D341Med (cell line): Measurements from ENCODE around the gene PTPN2.
"Not testable (repeated sequence)": the region's sequence is repeated elsewhere in the genome, so short reads cannot be mapped to it uniquely, and the experiment has no call there.

Experiments
- DNase-seq: peaks from one replicate; pipeline ENCODE4 v3.0.0; 2012; ENCODE audit warnings: low spot score

PTPN2 gene

GRCh38 chr18:12883684-12884405, at the start of gene PTPN2:
TSS of gene PTPN2 (minus strand) at chr18:12884237. CDS start at chr18:12884141, 96 bp downstream.
- peak; percentile 100 for DNase-seq

- DNase-seq = no peak
Measured at GRCh38 chr18:12933327-12933726, 49.3 kb upstream of the PTPN2 start.

- no peak for DNase-seq
Measured at GRCh38 chr18:12930908-12931307, 46.9 kb upstream of the PTPN2 start.

GRCh38 chr18:12930376-12930775, 46.3 kb upstream of the PTPN2 start:
- DNase-seq = no peak

GRCh38 chr18:12929477-12930083, 45.5 kb upstream of the PTPN2 start:
- no peak for DNase-seq

GRCh38 chr18:12928641-12929040, 44.6 kb upstream of the PTPN2 start:
- no peak for DNase-seq

GRCh38 chr18:12928206-12928605, 44.2 kb upstream of the PTPN2 start:
- no peak for DNase-seq

- no peak for DNase-seq
Measured at GRCh38 chr18:12924616-12925015, 40.6 kb upstream of the PTPN2 start.

- no peak for DNase-seq
Measured at GRCh38 chr18:12922266-12922665, 38.2 kb upstream of the PTPN2 start.

GRCh38 chr18:12921178-12921577, 37.1 kb upstream of the PTPN2 start:
- DNase-seq = no peak

GRCh38 chr18:12911929-12912703, 28.1 kb upstream of the PTPN2 start:
- no peak for DNase-seq

GRCh38 chr18:12911025-12911928, 27.2 kb upstream of the PTPN2 start:
- no peak for DNase-seq

GRCh38 chr18:12908706-12909105, 24.7 kb upstream of the PTPN2 start:
- no peak for DNase-seq

- no peak for DNase-seq
Measured at GRCh38 chr18:12907258-12907925, 23.4 kb upstream of the PTPN2 start.

- DNase-seq = no peak
Measured at GRCh38 chr18:12906773-12907172, 22.7 kb upstream of the PTPN2 start.

GRCh38 chr18:12906119-12906518, 22.1 kb upstream of the PTPN2 start:
- DNase-seq = no peak

- no peak for DNase-seq
Measured at GRCh38 chr18:12904012-12904516, 20.0 kb upstream of the PTPN2 start.

GRCh38 chr18:12901208-12901607, 17.2 kb upstream of the PTPN2 start:
- DNase-seq = not testable (repeated sequence)

- not testable (repeated sequence) for DNase-seq
Measured at GRCh38 chr18:12896784-12897333, 12.8 kb upstream of the PTPN2 start.

- DNase-seq = no peak
Measured at GRCh38 chr18:12895626-12896025, 11.6 kb upstream of the PTPN2 start.

GRCh38 chr18:12895014-12895413, 11.0 kb upstream of the PTPN2 start:
- no peak for DNase-seq
